NCI-H2107 treated with DMSO at 0.1 percent for 48 hours (cell line): ENCODE results near the gene DYNLL1.
"Not testable (repeated sequence)": the region's sequence is repeated elsewhere in the genome, so short reads cannot be mapped to it uniquely, and the experiment has no call there.

Experiments used
- DNase-seq: peaks from one replicate; lab custom pipeline; 2025; ENCODE audit not compliant: unreplicated experiment; lab: John Stamatoyannopoulos, UW

The DYNLL1 gene

GRCh38 chr12:120473807-120474615 is 21.9 kb upstream of the DYNLL1 start:
- no peak for DNase-seq

DNA sequence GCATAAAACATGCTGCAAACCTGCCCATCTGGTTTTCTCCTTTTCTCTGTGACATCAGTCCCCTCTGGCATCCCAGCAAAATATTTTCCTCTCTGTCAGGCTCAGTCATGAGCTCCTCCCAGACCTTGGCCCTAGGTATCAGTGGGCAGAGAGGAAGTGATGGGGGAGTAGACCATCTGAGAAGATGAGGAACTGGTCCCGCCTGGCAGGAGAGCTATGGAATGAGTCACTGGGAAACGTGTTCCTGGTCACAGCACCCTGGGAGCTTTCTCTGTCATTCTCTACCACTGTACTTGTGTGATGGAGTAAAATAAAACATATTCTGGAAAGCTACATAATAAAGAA is 21.3 kb upstream of the DYNLL1 start:
- DNase-seq, result no peak

DNA sequence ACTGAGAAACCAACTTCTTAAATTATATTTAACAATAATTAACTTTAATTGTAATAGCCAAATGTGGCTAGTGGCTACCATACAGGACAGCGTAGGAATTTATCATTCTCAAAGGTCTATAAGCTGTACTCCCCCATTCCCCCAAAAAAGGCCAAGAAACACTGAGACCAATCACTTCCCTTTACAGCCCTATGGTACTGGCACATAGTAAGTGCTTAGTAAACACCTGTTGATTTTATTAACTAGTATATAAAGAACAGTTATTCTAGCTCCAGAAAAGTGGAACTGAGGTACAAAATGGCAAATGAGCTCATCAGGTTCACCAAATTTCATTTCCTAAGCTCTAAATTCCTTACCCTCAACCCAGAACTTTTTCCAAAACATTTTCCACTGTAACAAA is 20.3 kb upstream of the DYNLL1 start:
- no peak for DNase-seq

- DNase-seq, result no peak
These were observed 16.5 kb upstream of the DYNLL1 start for GRCh38 chr12:120479458-120479857.

DNA sequence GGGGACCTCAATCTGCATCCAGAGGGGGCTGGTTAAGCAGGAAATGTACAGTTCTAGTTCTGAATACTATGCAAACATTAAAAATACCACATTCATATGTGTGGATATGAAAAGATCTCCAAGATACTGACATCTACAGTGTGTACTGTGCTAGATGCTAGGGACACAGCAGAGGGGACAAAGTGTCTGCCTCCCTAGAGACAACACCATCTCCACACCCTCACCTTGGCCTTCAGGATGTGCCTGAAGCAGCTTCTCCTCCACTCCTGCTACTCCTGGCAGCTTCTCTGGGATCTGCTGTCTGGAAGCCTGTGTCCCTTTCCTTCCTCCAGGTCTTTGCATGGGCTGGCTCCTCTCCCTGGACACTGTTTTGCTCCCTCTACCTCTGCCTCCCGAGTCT is 15.7 kb upstream of the DYNLL1 start:
- DNase-seq, result no peak

- DNase-seq, result no peak
These were observed 14.7 kb upstream of the DYNLL1 start for GRCh38 chr12:120481022-120481767.

DNA sequence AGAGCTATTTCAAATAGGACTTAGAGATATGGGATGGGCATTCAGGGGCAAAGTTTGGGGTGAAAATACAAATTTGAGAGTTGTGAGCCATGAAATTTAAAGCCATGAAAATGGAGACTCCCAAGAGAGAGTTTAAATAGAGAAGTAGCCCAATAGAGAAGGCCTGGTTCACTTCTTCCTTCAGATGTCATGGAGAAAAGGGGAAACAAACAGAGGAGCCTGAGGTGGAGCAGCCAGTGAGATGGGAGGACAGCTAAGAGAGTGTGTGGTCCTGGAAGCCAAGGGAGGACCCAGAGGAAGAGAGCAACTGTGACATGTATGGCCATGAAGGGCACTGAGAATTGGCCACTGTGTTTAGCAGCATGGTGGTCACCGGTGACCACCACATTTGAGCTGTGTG is 12.3 kb upstream of the DYNLL1 start:
- DNase-seq, result no peak

DNA sequence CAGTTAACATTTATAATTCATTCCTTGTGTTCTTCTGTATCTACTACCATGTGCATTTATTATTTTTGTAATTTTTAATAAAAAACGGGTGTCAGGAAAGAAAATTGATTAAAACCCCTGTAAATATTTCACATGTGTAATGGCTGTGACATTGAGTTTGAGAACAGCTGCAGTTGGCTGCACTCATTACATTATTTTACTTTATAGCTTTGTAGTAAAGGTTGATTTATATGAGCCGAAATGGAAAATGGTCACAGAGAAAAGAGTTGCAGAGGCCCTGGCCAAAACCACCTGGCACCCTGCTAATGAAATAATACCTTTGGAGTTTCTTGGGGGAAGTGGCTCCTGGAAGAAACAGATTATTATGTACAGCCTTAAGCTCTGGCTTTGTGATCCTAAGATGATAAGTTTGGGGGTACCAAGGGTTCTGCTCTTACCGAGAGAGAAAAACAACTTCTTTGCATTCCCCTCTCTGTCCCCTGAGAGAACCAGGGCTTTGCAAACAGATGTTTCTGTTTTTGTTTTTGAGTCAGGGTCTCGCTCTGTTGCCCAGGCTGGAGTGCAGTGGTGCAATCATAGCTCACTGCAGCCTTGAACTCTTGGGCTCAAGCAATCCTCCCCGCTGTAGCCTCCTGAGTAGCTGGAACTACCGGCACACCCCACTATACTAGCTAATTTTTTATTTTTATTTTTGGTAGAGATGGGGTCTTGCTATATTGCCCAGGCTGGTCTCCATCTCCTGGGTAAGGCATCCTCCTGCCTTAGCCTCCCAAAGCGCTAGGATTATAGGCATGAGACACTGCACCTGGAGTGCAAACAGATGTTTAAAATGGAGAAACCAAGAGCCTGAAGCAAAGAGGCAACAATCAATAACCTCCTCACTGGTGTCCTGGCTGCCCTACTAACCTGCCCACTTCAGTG is 9.7 kb upstream of the DYNLL1 start:
- DNase-seq, result no peak

GRCh38 chr12:120487552-120487951 is 8.4 kb upstream of the DYNLL1 start:
- DNase-seq, result not testable (repeated sequence)

- no peak for DNase-seq
These were observed 7.8 kb upstream of the DYNLL1 start for GRCh38 chr12:120488057-120488640.

DNA sequence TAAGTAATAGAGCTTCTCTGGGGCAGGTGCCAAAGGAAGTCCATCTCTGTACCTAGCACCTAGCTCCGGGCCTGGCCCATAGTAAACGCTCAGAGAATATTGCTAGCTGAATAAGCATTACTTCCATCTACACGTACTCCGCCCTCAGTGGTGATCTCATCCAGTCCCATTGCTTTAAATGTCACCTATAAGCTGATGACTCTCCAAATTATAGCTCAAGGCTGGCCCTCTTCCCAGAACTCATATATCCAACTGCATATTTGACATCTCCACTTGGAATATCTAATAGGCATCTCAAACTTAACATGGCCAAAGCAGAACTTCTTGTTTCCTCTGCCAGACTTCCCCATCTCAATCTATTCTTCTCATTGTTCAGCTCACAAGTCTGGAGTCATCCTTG is 6.9 kb upstream of the DYNLL1 start:
- DNase-seq, result no peak

GRCh38 chr12:120490325-120490724 is 5.6 kb upstream of the DYNLL1 start:
- DNase-seq, result no peak

- no peak for DNase-seq
These were observed 4.9 kb upstream of the DYNLL1 start for GRCh38 chr12:120490833-120491512.

- DNase-seq, result no peak
These were observed 655 bp upstream of the DYNLL1 start for GRCh38 chr12:120495186-120495730.

DNA sequence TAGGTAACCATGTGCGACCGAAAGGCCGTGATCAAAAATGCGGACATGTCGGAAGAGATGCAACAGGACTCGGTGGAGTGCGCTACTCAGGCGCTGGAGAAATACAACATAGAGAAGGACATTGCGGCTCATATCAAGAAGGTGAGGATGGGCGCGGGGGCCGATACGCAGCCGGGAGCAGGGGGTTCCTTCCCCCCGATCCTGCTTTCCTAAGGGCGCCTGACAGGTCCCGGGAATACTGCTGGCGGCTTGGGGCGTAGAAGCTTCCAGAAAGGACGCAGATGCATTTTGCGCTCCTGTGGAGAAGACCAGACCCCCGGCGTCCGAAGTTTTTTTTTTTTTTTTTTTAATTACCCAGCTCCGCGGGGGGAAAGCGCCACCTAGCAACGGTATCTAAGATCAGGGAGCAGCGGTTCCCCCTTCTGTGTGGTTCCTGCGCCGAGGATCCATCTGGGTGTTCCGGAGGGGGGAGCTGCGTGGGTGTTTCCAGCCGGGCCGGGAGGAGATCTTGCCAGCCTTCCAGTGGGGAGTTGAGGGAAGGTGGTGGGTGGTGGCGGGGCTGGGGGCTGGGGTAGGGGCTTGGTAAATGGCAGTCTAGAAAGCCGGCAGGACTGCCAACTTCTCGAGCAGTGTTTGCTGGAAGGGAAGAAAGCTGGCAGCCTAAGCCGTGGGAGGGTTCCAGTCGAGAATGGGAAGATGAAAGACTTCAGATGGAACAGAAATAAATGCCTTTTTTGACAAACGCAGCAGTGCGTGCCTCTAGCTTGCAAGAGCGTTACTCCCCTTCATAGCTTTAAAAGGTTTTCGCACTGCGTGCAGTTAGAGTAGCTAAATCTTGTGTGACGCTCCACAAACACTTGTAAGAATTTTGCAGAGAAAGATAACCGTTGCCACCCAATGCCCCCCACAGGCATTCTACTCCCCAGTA is 764 bp downstream of the DYNLL1 start:
- DNase-seq, result peak; percentile 34

DNA sequence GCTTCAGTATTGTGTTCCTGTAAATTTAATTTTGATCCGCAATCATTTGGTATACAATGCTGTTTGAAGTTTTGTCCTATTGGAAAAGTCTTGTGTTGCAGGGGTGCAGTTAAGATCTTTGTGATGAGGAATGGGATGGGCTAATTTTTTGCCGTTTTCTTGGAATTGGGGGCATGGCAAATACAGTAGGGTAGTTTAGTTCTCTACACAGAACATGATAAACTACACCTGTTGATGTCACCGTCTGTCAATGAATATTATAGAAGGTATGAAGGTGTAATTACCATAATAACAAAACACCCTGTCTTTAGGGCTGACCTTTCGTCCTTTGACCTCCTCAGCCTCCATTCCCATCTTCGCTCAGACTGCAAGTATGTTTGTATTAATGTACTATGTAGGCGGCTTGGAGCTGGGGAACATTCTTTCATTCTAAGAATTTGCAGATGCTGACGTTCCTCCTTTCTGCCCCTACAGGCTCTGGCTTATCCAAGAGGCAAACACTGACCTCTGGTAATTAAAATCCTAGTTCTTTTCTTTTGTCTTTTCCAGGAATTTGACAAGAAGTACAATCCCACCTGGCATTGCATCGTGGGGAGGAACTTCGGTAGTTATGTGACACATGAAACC is 1.7 kb downstream of the DYNLL1 start:
- DNase-seq, result no peak

- peak; percentile 10 for DNase-seq
These were observed 3.1 kb downstream of the DYNLL1 start for GRCh38 chr12:120498870-120499515.

DNA sequence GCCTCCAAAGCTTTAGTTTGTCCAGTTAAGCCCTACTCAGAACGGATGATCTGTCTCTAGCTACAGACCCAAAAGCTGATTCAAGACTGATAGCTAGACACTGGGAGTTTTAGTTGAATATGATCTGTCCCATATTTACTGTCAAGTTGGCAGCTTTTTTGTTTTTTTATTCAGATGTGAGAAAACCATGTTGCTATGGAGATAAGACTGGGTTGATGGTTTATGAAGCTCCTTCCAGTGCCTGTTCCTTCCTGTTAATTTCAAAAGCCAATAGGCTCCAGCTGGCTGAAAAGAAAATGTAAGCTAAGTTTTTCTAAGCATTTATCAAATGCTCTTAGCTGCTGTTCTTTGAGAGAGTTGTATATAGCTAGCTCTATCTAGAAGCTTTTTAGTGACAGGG is 4.7 kb downstream of the DYNLL1 start:
- no peak for DNase-seq
